NCI-H1694 treated with DMSO at 0.1 percent for 48 hours (cell line): ENCODE results near the gene SHQ1.
A peak's percentile ranks its signal among the peaks of the same experiment; 100 is the strongest.
"Not testable (repeated sequence)": the region's sequence is repeated elsewhere in the genome, so short reads cannot be mapped to it uniquely, and the experiment has no call there.

Experiments
- DNase-seq: peaks from one replicate; lab custom pipeline; 2025; lab: John Stamatoyannopoulos, UW

Gene SHQ1

GRCh38 chr3:72800869-72801268 lies 47.4 kb downstream of the SHQ1 start:
- DNase-seq = no peak

- no peak for DNase-seq
Measured at GRCh38 chr3:72798552-72799195, 49.6 kb downstream of the SHQ1 start.

- DNase-seq = no peak
Measured at GRCh38 chr3:72797773-72798543, 50.3 kb downstream of the SHQ1 start.

GRCh38 chr3:72794079-72794478 lies 54.2 kb downstream of the SHQ1 start:
- no peak for DNase-seq

GRCh38 chr3:72791161-72791560 lies 57.1 kb downstream of the SHQ1 start:
- peak; percentile 0 for DNase-seq

GRCh38 chr3:72789786-72790185 lies 58.5 kb downstream of the SHQ1 start:
- no peak for DNase-seq

GRCh38 chr3:72788232-72788631 lies 60.0 kb downstream of the SHQ1 start:
- DNase-seq = not testable (repeated sequence)

- DNase-seq = no peak
Measured at GRCh38 chr3:72786668-72787067, 61.6 kb downstream of the SHQ1 start.

- DNase-seq = no peak
Measured at GRCh38 chr3:72784226-72784625, 64.0 kb downstream of the SHQ1 start.

GRCh38 chr3:72782521-72782920 lies 65.7 kb downstream of the SHQ1 start:
- DNase-seq = no peak

- no peak for DNase-seq
Measured at GRCh38 chr3:72769758-72770540, 78.3 kb downstream of the SHQ1 start.

- no peak for DNase-seq
Measured at GRCh38 chr3:72768936-72769335, 79.3 kb downstream of the SHQ1 start.

GRCh38 chr3:72768481-72768880 lies 79.8 kb downstream of the SHQ1 start:
- no peak for DNase-seq

- no peak for DNase-seq
Measured at GRCh38 chr3:72768006-72768441, 80.2 kb downstream of the SHQ1 start.

GRCh38 chr3:72766866-72767265 lies 81.4 kb downstream of the SHQ1 start:
- DNase-seq = no peak

GRCh38 chr3:72763751-72764440 lies 84.3 kb downstream of the SHQ1 start:
- no peak for DNase-seq

GRCh38 chr3:72761410-72761809 lies 86.8 kb downstream of the SHQ1 start:
- no peak for DNase-seq

GRCh38 chr3:72760225-72760624 lies 88.0 kb downstream of the SHQ1 start:
- DNase-seq = no peak

- DNase-seq = no peak
Measured at GRCh38 chr3:72756900-72757299, 91.3 kb downstream of the SHQ1 start.

- DNase-seq = no peak
Measured at GRCh38 chr3:72754582-72754981, 93.7 kb downstream of the SHQ1 start.

GRCh38 chr3:72753495-72753894 lies 94.8 kb downstream of the SHQ1 start:
- DNase-seq = no peak

- no peak for DNase-seq
Measured at GRCh38 chr3:72750405-72750965, 97.8 kb downstream of the SHQ1 start.
